NB4 (cell line): ENCODE measurements around the gene MRE11.
A peak's percentile ranks its signal among the peaks of the same experiment; 100 is the strongest.

Experiments
- DNase-seq: peaks from one replicate; pipeline ENCODE4 v3.0.0; 2010; ENCODE audit warnings: low read depth
- H3K4me3 ChIP-seq: one replicate; pipeline ENCODE4 v1.5.1; 2011; ENCODE audit warnings: mild to moderate bottlenecking, low read depth, low read length, moderate library complexity
- MYC ChIP-seq: IDR thresholded peaks from 2 replicates; pipeline ENCODE4 v1.6.1; 2011; ENCODE audit warnings: low read depth, low read length
- POLR2A ChIP-seq: IDR thresholded peaks from 2 replicates; pipeline ENCODE4 v1.6.1; 2011; ENCODE audit warnings: mild to moderate bottlenecking; ENCODE audit not compliant: insufficient read length; ENCODE audit errors: extremely low read depth
- TF ChIP-seq, protein P1 (sequence below): IDR thresholded peaks from one replicate; pipeline ENCODE4 v1.5.1; 2012; ENCODE audit warnings: low read depth, low read length
- TF ChIP-seq, protein P2 (sequence below): IDR thresholded peaks from 2 replicates; pipeline ENCODE4 v1.6.1; 2011; ENCODE audit warnings: low read depth, low read length

Gene MRE11

DNA sequence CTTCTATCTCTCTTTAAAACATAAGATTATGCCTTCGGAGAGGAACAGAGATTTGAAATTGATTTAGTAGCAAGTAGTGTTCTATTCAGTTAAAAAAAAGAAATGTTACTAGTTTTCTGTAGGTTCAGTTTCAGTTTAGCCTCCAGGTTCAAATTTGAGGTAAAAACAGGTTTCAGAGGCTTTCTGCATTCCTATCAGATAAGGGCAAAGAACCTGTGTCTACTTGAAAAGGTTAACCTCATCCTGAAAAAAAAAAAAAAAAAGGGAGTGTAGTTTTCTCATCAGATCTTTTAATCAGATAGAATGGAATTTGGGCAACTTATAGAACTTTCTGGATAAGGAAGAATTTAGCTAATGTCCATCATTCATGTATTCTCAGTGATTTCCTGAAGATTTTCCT lies 30.7 kb upstream of the MRE11 start:
- DNase-seq, result no peak
- H3K4me3 ChIP-seq, result no peak overlapping the region
- TF ChIP-seq MYC, result no peak
- TF ChIP-seq POLR2A, result no peak
- TF ChIP-seq, protein P1, sequence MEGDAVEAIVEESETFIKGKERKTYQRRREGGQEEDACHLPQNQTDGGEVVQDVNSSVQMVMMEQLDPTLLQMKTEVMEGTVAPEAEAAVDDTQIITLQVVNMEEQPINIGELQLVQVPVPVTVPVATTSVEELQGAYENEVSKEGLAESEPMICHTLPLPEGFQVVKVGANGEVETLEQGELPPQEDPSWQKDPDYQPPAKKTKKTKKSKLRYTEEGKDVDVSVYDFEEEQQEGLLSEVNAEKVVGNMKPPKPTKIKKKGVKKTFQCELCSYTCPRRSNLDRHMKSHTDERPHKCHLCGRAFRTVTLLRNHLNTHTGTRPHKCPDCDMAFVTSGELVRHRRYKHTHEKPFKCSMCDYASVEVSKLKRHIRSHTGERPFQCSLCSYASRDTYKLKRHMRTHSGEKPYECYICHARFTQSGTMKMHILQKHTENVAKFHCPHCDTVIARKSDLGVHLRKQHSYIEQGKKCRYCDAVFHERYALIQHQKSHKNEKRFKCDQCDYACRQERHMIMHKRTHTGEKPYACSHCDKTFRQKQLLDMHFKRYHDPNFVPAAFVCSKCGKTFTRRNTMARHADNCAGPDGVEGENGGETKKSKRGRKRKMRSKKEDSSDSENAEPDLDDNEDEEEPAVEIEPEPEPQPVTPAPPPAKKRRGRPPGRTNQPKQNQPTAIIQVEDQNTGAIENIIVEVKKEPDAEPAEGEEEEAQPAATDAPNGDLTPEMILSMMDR, result no peak

DNA sequence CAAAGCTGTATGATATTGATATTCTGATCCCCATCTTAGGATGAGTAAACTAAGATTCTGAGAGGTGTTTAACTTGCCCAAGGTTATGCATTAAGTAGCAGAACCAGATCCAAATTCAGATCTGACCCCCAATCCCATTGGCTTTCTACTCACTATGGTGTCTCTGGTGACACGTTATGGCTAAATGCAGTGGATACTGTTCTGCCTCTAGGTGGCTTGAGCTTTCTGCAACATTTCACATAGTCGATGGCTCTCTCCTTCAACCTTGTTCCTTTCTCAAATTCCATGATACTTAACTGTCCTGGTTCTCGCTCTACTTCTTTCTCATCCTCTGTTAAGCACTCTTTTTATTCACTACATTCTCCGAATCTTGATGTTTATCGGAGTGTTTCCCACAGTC lies 28.0 kb upstream of the MRE11 start:
- peak; percentile 63 for DNase-seq
- H3K4me3 ChIP-seq, result no peak overlapping the region
- no peak for TF ChIP-seq POLR2A
- TF ChIP-seq, protein P2, sequence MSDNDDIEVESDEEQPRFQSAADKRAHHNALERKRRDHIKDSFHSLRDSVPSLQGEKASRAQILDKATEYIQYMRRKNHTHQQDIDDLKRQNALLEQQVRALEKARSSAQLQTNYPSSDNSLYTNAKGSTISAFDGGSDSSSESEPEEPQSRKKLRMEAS, result no peak
- TF ChIP-seq, protein P1, result peak; percentile 74
- TF ChIP-seq MYC, result no peak

DNA sequence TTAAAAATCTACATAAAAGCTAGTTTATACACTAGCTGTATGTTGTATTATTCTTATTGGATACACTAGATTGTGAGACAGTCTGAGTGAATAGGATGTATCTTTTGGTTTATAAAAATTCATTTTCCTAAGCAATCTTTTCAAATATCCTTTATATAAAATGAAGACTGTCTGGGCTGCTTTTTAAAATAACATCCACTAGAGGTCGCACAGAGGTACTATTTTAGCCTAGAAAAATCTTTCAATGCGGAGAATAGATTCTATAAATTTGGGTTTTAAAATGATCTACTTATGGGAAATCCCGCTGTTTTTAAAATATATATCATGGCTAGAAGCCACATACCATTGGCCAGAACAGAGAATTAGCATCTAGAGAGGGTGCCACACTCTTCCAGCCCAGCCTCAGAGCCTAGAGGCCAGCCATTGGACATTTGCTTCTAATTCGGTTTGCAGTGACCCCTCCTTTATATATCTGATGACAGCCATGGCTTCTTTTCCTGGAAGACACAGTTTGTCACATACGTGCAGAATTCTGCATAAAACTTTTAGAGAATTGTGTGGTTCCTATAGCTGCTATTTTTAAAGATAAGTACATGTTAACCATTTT lies 25.9 kb upstream of the MRE11 start:
- peak; percentile 64 for DNase-seq

DNA sequence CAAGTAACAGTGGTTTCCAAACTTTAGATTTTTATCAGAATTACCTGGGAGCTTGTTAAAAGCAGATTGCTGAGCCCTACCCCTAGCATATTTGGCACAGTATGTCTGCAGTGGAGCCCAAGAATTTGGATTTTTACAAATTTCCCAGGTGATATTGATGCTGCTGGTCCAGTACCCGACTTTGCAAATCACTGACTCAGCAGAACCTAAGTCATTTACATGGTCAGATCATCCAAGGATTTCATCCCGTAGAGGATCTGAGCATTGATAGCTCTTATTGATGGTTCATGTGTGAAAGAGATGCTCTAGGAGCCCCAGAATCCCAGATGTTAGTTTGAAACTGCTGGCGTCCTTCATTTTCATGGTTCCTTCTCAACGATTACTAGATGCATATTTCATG lies 24.7 kb upstream of the MRE11 start:
- TF ChIP-seq MYC, result no peak
- TF ChIP-seq, protein P1, result no peak
- TF ChIP-seq, protein P2, result no peak
- TF ChIP-seq POLR2A, result no peak

More for the DNA sequence above, 25.9 kb upstream of the MRE11 start:
- H3K4me3 ChIP-seq, result no peak overlapping the region
- TF ChIP-seq, protein P1, result peak; percentile 52
- no peak for TF ChIP-seq MYC
- TF ChIP-seq POLR2A, result no peak
- TF ChIP-seq, protein P2, result no peak

DNA sequence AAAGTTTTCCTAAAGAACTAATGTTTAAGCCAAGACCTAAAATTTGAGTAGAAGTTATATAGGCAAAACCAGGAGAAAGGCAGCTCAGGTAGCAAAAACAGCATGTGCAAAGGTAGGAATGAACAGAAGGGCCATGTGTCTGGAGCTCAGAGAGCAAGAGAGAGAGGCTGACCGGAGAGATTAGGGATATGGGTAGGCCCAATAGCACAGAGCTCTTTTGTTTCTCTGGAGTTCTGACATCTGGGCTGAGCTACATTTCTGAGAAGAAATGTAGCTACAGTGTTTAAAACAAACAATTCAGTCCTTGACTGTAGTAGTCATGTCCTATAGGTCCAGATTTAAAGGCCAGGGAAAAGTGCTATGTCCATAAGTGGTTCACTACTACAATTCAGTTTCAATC lies 23.1 kb upstream of the MRE11 start:
- no peak for DNase-seq
- no peak for TF ChIP-seq POLR2A
- TF ChIP-seq, protein P1, result no peak
- TF ChIP-seq, protein P2, result no peak
- no peak for TF ChIP-seq MYC
- H3K4me3 ChIP-seq, result no peak overlapping the region

More for the DNA sequence above, 24.7 kb upstream of the MRE11 start:
- no peak for DNase-seq
- no peak overlapping the region for H3K4me3 ChIP-seq

DNA sequence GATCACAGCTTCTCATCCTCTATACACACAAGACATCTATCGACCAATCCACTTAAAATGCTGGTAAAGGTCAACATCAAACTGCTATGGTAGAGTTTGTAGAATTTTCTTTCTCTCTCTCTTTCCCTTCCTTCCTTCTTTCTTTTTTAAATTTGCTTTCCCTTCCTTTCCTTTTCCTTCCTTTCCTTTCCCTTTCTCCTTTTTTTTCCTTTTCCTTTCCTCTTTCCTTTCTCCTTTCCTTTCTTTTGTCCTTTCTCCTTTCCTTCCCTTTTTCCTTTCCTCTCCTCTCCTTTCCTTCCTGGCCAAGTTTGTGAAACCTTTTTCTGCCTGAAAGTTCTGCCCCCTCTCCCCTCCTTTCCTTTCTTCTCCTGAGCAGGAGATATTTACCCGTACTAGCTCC lies 21.8 kb upstream of the MRE11 start:
- DNase-seq, result no peak
- H3K4me3 ChIP-seq, result no peak overlapping the region
- no peak for TF ChIP-seq MYC
- TF ChIP-seq, protein P2, result no peak
- no peak for TF ChIP-seq POLR2A
- TF ChIP-seq, protein P1, result no peak
